ENCODE measurements around the gene GIPC3. TPM values are rescaled to one million over a fixed set of nuclear protein-coding genes. Genes with fewer than 3 reads are reported as not detected.

Gene GIPC3
- total and polyA plus RNA-seq, 2 of the 8 experiments (the other 6 are each of a cell fraction or from before 2014, with no cell fraction given), result 1.0 to 1.2 TPM

DNA sequence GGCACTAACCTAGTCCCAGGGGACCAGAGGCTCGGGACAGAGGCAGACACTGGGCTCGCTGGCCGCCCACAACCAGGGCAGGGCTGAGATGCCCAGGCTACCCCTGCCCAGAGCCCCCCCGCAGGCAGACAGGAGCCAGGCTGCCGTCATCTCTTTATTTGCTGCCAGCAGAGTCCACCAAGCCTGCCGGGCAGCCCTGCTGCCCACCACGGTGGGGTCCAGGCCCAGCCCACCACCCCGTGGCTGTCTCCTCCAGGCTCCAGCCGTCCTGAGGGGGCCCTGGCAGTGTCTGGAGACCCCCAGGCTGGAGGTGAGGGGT is 41.3 kb upstream of the GIPC3 start:
- peaks cover under 1 to 4% (median 2%) of the 10 kb centered on the region in 4 experiments; a peak in 6 of 7 replicates for H3K4me1 ChIP-seq (replicated peaks in 1 of 4; ENCODE audit: control insufficient read depth in 3 of 4, insufficient read depth in 4 of 4, low read length in 3 of 4)
- H2BK15ac ChIP-seq (ENCODE audit: low read length), result no peak overlapping the region
- no peaks in the 10 kb centered on the region for H3K9me3 ChIP-seq (ENCODE audit: insufficient read depth in 2 of 2, low read depth in 1 of 2, low read length in 1 of 2)
- H4K20me1 ChIP-seq (replicated peaks in 1 of 2; ENCODE audit: control insufficient read depth in 1 of 2, insufficient read depth in 2 of 2, low read length in 2 of 2), result peaks cover 12 to 19% of the 10 kb centered on the region in 2 experiments
- H2BK12ac ChIP-seq (ENCODE audit: low read depth, low read length), result no peak overlapping the region
- H4K5ac ChIP-seq (ENCODE audit: insufficient read length, low read depth, low read length), result no peak overlapping the region
- H3K18ac ChIP-seq (ENCODE audit: extremely low read depth, low read length), result no peak overlapping the region
- H3K23ac ChIP-seq (ENCODE audit: insufficient read length), result no peak overlapping the region
- WGBS, 2 experiments (ENCODE audit: extremely low coverage in 1 of 2, insufficient coverage in 1 of 2, insufficient read length in 1 of 2, insufficient replicate concordance in 2 of 2, low coverage in 1 of 2, low lambda C conversion rate in 2 of 2, missing lambda C conversion rate in 1 of 2), result 81% methylated on average over 9 of the region's 9 CpGs; no CpG with 5 or more reads in 1 of the 2 experiments
- H2AK5ac ChIP-seq (ENCODE audit: low read depth, low read length), result no peak overlapping the region
- H4K91ac ChIP-seq (replicated peaks; ENCODE audit: insufficient read length, low read length), result no peak overlapping the region
- peaks cover 0 to 7% (median 1%) of the 10 kb centered on the region in 4 experiments; a peak in 2 of 8 replicates for H3K36me3 ChIP-seq (ENCODE audit: control insufficient read depth in 2 of 4, insufficient read depth in 4 of 4, low read length in 3 of 4)
- H2AFZ ChIP-seq (ENCODE audit: low read length), result no peak overlapping the region
- H3K27me3 ChIP-seq (replicated peaks in 1 of 4; ENCODE audit: control insufficient read depth in 3 of 4, extremely low read depth in 1 of 4, insufficient read depth in 3 of 4, low read length in 3 of 4), result no peaks in the 10 kb centered on the region
- DNase-seq (ENCODE audit: low read depth in 1 of 2, low spot score in 2 of 2), result no peak
- no peaks in the 10 kb centered on the region for H3K23me2 ChIP-seq (ENCODE audit: low read depth, low read length)
- H3K4me2 ChIP-seq (ENCODE audit: insufficient read depth in 1 of 2, low read depth in 2 of 2, low read length in 2 of 2), result no peak overlapping the region
- no peak overlapping the region for H3K4ac ChIP-seq (replicated peaks; ENCODE audit: insufficient read length, low read depth, low read length)
- no peak overlapping the region for H3K4me3 ChIP-seq (ENCODE audit: extremely low read depth in 1 of 4, insufficient read depth in 2 of 4, low read depth in 3 of 4, low read length in 4 of 4)
- CTCF ChIA-PET (ENCODE audit: partially characterized antibody), result interaction anchor here (0.7 to 7.5 kb wide), 7 partner anchors 10 to 48 kb away, joined by 4 to 66 read pairs (median 28); partner anchors contain the start of gene MFSD12
- H2BK20ac ChIP-seq (ENCODE audit: low read length), result no peak overlapping the region
- H3K79me2 ChIP-seq (ENCODE audit: control insufficient read depth in 1 of 2, insufficient read depth in 2 of 2, low read length in 2 of 2), result no peaks in the 10 kb centered on the region
- H3K56ac ChIP-seq (replicated peaks; ENCODE audit: insufficient read length, low read depth, low read length), result no peak overlapping the region
- no peak overlapping the region for H3K9ac ChIP-seq (replicated peaks in 1 of 4; ENCODE audit: extremely low read depth in 1 of 4, low read depth in 3 of 4, low read length in 3 of 4)
- no peak overlapping the region for H3K14ac ChIP-seq (ENCODE audit: insufficient read length)
- no peak overlapping the region for H2BK120ac ChIP-seq (replicated peaks; ENCODE audit: low read depth, low read length)
- H4K8ac ChIP-seq (ENCODE audit: extremely low read depth, insufficient read depth, low read length), result no peak overlapping the region
- no peaks in the 10 kb centered on the region for H3K79me1 ChIP-seq (ENCODE audit: low read depth, low read length)
- FAIRE-seq, result no peak
- POLR2A ChIA-PET (ENCODE audit: partially characterized antibody), result interaction anchor here (2.0 kb wide), 1 partner anchor 13 kb away, joined by 8 read pairs; the partner anchor contains the start of gene MFSD12
- no peak overlapping the region for H3K27ac ChIP-seq (ENCODE audit: low read depth, low read length)
- H2BK5ac ChIP-seq (ENCODE audit: low read depth, low read length), result no peak overlapping the region
- TF ChIP-seq RFX5 (IDR thresholded peaks at IDR 0.05; ENCODE audit: borderline replicate concordance, low read depth, low read length), result no peak
- no peak for TF ChIP-seq TEAD4 (IDR thresholded peaks at IDR 0.05; ENCODE audit: low read depth, low read length)
- no peak for TF ChIP-seq SP2 (IDR thresholded peaks at IDR 0.05; ENCODE audit: low read length)
- no peak for TF ChIP-seq BRCA1 (IDR thresholded peaks at IDR 0.05; ENCODE audit: low read depth, low read length)
- TF ChIP-seq, protein P1, sequence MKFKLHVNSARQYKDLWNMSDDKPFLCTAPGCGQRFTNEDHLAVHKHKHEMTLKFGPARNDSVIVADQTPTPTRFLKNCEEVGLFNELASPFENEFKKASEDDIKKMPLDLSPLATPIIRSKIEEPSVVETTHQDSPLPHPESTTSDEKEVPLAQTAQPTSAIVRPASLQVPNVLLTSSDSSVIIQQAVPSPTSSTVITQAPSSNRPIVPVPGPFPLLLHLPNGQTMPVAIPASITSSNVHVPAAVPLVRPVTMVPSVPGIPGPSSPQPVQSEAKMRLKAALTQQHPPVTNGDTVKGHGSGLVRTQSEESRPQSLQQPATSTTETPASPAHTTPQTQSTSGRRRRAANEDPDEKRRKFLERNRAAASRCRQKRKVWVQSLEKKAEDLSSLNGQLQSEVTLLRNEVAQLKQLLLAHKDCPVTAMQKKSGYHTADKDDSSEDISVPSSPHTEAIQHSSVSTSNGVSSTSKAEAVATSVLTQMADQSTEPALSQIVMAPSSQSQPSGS (IDR thresholded peaks at IDR 0.05; ENCODE audit: low read length), result no peak
- no peak for TF ChIP-seq SP4 (IDR thresholded peaks at IDR 0.05; ENCODE audit: low read length)
- TF ChIP-seq, protein P2, sequence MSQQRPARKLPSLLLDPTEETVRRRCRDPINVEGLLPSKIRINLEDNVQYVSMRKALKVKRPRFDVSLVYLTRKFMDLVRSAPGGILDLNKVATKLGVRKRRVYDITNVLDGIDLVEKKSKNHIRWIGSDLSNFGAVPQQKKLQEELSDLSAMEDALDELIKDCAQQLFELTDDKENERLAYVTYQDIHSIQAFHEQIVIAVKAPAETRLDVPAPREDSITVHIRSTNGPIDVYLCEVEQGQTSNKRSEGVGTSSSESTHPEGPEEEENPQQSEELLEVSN (IDR thresholded peaks at IDR 0.05), result no peak
- no peak for TF ChIP-seq RNF2 (IDR thresholded peaks at IDR 0.05; ENCODE audit: borderline replicate concordance, low read depth, low read length, missing control alignments, poor library complexity, severe bottlenecking)
- no peak for TF ChIP-seq CHD2 (IDR thresholded peaks at IDR 0.05; ENCODE audit: low read length)
- TF ChIP-seq TBP (IDR thresholded peaks at IDR 0.05; ENCODE audit: low read depth, low read length), result no peak
- TF ChIP-seq EZH2 (IDR thresholded peaks at IDR 0.05; ENCODE audit: low read depth, low read length, severe bottlenecking), result no peak
- TF ChIP-seq FOSL1 (IDR thresholded peaks at IDR 0.05; ENCODE audit: insufficient read depth, low read depth, low read length), result no peak
